Astrocyte of the cerebellum (primary cell): ENCODE results near the gene THBS3.
A peak's percentile ranks its signal among the peaks of the same experiment; 100 is the strongest.

Experiments
- DNase-seq: peaks from one replicate; pipeline ENCODE4 v3.0.0-alpha.2; 2011; ENCODE audit warnings: low read depth
- H3K4me3 ChIP-seq: 2 replicates; pipeline ENCODE4 v1.5.1; 2011; ENCODE audit warnings: mild to moderate bottlenecking, low read depth, low read length, moderate library complexity
- in situ Hi-C: cut with HindIII; loops from 2 replicates; pipeline ENCODE4 v1.10.0; 2017; ENCODE audit warnings: low sequenced_read_pairs
- TF ChIP-seq, protein P1 (sequence below): IDR thresholded peaks from 2 replicates; pipeline ENCODE4 v1.5.1; 2012; ENCODE audit warnings: low read length, low read depth, moderate library complexity, mild to moderate bottlenecking; ENCODE audit errors: missing control alignments

Gene THBS3

DNA sequence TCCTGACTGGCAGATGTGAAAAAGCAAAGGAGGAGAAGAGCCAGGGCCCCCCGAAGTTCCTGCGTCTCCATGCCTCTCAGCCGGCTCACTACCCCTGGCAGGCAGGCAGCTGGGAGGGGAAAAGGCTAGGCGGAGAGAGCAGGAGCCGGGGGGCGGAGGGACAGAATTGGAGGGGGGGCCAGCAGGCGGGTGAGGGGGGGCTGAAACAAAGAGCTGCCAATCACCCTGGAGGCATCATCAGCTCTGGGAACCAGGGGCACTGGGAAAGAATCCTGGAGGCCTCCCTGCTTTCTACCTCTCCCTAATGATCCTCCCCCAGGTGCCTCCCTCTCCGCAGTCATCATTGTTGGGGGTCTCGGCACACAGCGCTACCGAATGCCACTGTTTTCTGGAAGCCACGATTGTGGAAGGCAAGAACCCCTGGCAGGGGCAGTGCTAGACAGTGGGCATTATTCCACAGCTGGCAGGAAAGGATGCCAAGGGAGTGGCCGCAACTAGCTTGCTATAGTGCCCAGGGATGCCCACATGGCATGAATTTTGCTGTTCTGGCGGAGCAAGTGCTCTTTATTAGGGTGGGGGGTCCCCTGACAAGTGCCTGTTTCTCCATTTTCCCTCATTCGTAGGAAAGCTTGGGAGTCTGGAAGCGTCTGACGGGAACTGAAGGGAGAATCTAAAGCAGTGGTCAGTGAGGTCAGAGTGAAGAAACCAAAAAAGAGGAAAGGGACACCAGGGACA is at the start of gene THBS3:
TSS of gene THBS3 (minus strand) at position 92 of the 735 bp plus-strand sequence. CDS start at position 71, 21 bp downstream.
- peak within 1 kb of the TSS; percentile 82 for H3K4me3 ChIP-seq
- TF ChIP-seq, protein P1, sequence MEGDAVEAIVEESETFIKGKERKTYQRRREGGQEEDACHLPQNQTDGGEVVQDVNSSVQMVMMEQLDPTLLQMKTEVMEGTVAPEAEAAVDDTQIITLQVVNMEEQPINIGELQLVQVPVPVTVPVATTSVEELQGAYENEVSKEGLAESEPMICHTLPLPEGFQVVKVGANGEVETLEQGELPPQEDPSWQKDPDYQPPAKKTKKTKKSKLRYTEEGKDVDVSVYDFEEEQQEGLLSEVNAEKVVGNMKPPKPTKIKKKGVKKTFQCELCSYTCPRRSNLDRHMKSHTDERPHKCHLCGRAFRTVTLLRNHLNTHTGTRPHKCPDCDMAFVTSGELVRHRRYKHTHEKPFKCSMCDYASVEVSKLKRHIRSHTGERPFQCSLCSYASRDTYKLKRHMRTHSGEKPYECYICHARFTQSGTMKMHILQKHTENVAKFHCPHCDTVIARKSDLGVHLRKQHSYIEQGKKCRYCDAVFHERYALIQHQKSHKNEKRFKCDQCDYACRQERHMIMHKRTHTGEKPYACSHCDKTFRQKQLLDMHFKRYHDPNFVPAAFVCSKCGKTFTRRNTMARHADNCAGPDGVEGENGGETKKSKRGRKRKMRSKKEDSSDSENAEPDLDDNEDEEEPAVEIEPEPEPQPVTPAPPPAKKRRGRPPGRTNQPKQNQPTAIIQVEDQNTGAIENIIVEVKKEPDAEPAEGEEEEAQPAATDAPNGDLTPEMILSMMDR = no peak
- in situ Hi-C loops = no loop called here
- no peak for DNase-seq

DNA sequence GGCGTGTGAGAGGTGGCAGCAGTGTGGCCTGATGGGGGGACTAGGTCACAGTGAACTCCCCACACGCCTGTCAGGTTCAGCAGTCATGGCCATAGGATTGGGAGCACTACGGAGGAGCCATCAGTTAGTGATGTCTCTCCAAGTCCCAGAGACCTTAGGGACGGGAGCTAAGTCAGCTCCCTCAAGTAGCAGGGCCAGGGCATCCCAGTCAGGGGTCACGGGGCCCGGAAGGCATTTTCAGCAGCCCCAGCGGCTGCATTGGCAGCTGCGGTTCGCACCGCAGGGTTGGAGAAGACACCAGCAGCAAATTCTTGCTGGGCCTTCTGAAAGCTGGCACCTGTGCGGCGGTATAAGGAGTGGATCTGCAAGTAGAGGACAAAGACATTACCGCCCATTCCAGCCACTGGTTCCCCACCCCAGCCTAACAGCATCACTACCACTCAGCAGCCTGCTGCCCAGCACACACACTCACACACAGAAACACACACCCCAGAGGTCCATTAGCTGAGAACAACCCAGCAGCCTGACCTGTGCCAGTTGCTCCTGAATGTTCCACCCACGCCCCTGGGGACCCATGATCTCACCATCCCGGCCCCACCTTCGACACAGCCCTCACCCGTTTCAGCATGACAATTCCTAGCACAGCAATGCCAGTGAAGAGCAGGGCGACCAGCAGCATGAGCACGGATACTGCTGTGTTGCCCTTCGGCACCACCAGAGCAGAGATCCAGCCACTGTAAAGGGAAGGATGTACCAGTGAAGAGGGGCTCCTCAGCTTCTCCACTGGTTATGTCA is 48.6 kb upstream of the THBS3 start:
- H3K4me3 ChIP-seq = peak overlapping the region; percentile 57
- no peak for DNase-seq
- TF ChIP-seq, protein P1 = no peak
- in situ Hi-C loops = no loop called here

- peak within 1 kb of the TSS; percentile 57 for H3K4me3 ChIP-seq
Observed at GRCh38 chr1:155255243-155256007, 47.7 kb upstream of the THBS3 start, which contains the start of gene ENTREP3. Gene ENTREP3, minus strand, starts transcription at chr1:155255483. Its CDS starts 606 bp downstream, at chr1:155254877.

GRCh38 chr1:155254714-155255242 is 47.1 kb upstream of the THBS3 start:
- H3K4me3 ChIP-seq = peak overlapping the region; percentile 57
- in situ Hi-C loops = no loop called here
- TF ChIP-seq, protein P1 = no peak
- no peak for DNase-seq

More at GRCh38 chr1:155255243-155256007, 47.7 kb upstream of the THBS3 start, which contains the start of gene ENTREP3:
- DNase-seq = peak; percentile 29
- in situ Hi-C loops = no loop called here
- TF ChIP-seq, protein P1 = no peak

- TF ChIP-seq, protein P1 = no peak
- peak overlapping the region; percentile 57 for H3K4me3 ChIP-seq
- DNase-seq = no peak
- in situ Hi-C loops = no loop called here
Observed at GRCh38 chr1:155254228-155254713, 46.6 kb upstream of the THBS3 start.

DNA sequence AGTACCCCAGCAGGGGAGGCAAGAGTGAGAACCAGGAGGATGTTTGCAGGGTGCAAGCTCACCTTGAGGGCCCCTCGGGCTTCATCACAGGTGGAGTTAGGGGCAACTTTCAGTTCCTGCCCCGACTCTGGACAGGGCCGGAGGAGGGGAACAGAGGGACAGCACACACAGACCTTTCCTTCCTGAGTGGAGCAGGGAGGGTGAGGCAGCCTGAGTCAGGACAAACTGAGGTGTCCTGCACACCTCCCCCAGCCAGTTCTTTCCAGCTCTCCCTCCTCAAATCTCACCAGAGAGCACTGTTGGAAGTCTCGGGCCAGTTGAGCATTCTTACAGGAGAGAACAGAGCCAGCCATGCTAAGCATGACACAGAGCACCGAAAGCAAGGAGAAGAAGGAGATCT is 46.1 kb upstream of the THBS3 start:
- in situ Hi-C loops = no loop called here
- TF ChIP-seq, protein P1 = no peak
- DNase-seq = no peak
- peak overlapping the region; percentile 57 for H3K4me3 ChIP-seq
